ENCODE results near the gene PLEKHN1. TPM values are rescaled to one million over a fixed set of nuclear protein-coding genes. Genes with fewer than 3 reads are reported as not detected.
"Not testable (repeated sequence)": the region's sequence is repeated elsewhere in the genome, so short reads cannot be mapped to it uniquely, and the experiment has no call there.

PLEKHN1 gene
- total RNA-seq, 4 donors from 2014 or later, result 36.1 to 69.0 (median 48.4) TPM

GRCh38 chr1:992362-992761 lies 26.1 kb downstream of the PLEKHN1 start:
- DNase-seq (ENCODE audit: low spot score in 2 of 2), result no peak
- H3K36me3 ChIP-seq, result no peaks in the 10 kb centered on the region
- no peak for TF ChIP-seq POLR2AphosphoS5 (IDR thresholded peaks at IDR 0.05)
- TF ChIP-seq, protein P1, sequence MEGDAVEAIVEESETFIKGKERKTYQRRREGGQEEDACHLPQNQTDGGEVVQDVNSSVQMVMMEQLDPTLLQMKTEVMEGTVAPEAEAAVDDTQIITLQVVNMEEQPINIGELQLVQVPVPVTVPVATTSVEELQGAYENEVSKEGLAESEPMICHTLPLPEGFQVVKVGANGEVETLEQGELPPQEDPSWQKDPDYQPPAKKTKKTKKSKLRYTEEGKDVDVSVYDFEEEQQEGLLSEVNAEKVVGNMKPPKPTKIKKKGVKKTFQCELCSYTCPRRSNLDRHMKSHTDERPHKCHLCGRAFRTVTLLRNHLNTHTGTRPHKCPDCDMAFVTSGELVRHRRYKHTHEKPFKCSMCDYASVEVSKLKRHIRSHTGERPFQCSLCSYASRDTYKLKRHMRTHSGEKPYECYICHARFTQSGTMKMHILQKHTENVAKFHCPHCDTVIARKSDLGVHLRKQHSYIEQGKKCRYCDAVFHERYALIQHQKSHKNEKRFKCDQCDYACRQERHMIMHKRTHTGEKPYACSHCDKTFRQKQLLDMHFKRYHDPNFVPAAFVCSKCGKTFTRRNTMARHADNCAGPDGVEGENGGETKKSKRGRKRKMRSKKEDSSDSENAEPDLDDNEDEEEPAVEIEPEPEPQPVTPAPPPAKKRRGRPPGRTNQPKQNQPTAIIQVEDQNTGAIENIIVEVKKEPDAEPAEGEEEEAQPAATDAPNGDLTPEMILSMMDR (IDR thresholded peaks at IDR 0.05), result no peak
- no peak for TF ChIP-seq POLR2A (IDR thresholded peaks at IDR 0.05)
- TF ChIP-seq EP300 (IDR thresholded peaks at IDR 0.05), result no peak
- no peak overlapping the region for H3K27ac ChIP-seq
- H3K9me3 ChIP-seq, result no peaks in the 10 kb centered on the region
- WGBS, result 91% methylated on average over 7 of the region's 7 CpGs
- H3K4me1 ChIP-seq, result no peaks in the 10 kb centered on the region
- no peak overlapping the region for H3K4me3 ChIP-seq
- peaks cover 29% of the 10 kb centered on the region for H3K27me3 ChIP-seq

- peaks cover 38% of the 10 kb centered on the region for H3K27me3 ChIP-seq
- 65% methylated on average over 9 of the region's 15 CpGs for WGBS
Observed at GRCh38 chr1:993379-993995, 27.2 kb downstream of the PLEKHN1 start.

DNA sequence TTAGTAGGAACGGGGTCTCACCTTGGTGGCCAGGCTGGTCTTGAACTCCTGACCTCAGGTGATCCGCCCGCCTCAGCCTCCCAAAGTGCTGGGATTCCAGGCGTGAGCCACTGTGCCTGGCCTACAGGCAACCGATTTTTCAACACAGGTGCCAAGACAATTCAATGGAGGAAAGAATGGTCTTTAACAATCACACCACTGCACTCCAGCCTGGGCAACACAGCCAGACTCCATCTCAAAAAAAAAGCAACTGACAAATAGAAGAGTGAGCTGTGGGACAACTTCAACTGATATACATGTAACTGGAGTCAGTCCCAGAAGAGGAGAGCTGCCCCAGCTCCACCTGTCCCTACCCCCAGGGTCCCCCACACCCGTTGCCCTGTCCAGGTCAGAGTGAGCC lies 28.3 kb downstream of the PLEKHN1 start:
- Histone ChIP-seq H3K4me1 (peaks cover 21% of the 10 kb centered on the region), H3K27me3 (peaks cover 48% of the 10 kb centered on the region)
- DNase-seq (ENCODE audit: low spot score in 2 of 2); H3K36me3 ChIP-seq; H3K4me3 ChIP-seq; H3K9me3 ChIP-seq; H3K27ac ChIP-seq: not testable (repeated sequence)
- 88% methylated on average over 4 of the region's 6 CpGs for WGBS

More at GRCh38 chr1:993379-993995, 27.2 kb downstream of the PLEKHN1 start:
- Histone ChIP-seq H3K27ac (no peak overlapping the region), H3K9me3 (no peaks in the 10 kb centered on the region), H3K36me3 (no peaks in the 10 kb centered on the region), H3K4me1 (peaks cover 10% of the 10 kb centered on the region), H3K4me3 (no peak overlapping the region)
- no peak for TF ChIP-seq POLR2AphosphoS5 (IDR thresholded peaks at IDR 0.05)
- TF ChIP-seq EP300 (IDR thresholded peaks at IDR 0.05), result no peak
- TF ChIP-seq, protein P1 (IDR thresholded peaks at IDR 0.05), result no peak
- no peak for TF ChIP-seq POLR2A (IDR thresholded peaks at IDR 0.05)
- DNase-seq (ENCODE audit: low spot score in 2 of 2), result peak in 1 of 2 donors; percentile 75

GRCh38 chr1:995665-996633 lies 29.7 kb downstream of the PLEKHN1 start:
- Histone ChIP-seq H3K4me3 (no peak overlapping the region), H3K9me3 (no peaks in the 10 kb centered on the region), H3K36me3 (no peaks in the 10 kb centered on the region), H3K27ac (no peak overlapping the region), H3K27me3 (peaks cover 62% of the 10 kb centered on the region), H3K4me1 (peaks cover 35% of the 10 kb centered on the region)
- 35% methylated on average over 22 of the region's 30 CpGs for WGBS
- peak; percentile 61 to 72 for DNase-seq (ENCODE audit: low spot score in 2 of 2)
- TF ChIP-seq EP300 (IDR thresholded peaks at IDR 0.05) (no peak), POLR2AphosphoS5 (IDR thresholded peaks at IDR 0.05) (no peak), POLR2A (IDR thresholded peaks at IDR 0.05) (no peak)
- TF ChIP-seq, protein P1 (IDR thresholded peaks at IDR 0.05), result no peak

DNA sequence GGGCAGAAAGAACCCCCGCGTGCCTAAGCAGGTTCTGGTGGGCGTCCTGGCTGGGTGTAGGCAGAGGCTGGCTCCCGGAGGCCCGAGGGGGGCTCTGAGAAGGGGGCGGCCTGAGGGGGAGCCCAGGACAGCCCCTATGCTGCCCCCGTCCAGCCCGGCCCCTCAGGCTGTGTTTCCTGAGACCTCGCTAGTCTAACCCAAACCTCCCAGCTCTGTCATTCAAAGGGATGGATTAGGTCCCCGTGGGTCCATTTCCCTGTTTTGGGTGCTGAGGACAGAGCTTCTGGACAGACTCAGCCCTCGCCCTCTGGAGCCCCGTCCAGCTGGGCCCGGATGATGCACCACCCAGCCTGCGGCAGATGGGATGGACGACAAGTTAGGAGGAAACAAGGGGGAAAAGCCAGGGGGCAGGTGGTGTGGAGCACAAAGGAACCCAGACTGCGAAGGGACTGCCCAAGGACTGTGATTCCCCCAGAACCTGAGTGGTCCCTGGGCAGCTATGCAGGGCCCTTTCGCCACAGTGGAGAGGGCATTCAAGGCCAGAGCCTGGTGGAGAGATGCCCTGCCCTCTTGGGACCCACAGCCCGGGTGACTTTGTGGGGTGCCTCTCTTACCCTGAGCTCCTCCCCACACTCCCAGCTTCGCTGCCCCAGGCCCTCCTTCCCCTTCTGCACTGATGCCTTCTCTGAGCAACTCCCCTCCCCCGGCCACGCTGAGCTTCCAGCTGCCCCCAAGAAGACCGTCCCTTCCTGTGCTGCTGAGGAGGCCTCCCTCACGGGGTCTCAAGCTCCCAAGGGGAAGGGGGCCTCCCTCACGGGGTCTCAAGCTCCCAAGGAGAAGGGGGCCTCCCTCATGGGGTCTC lies 30.8 kb downstream of the PLEKHN1 start:
- no peak overlapping the region for H3K27ac ChIP-seq
- no peak overlapping the region for H3K4me3 ChIP-seq
- peaks cover 44% of the 10 kb centered on the region for H3K4me1 ChIP-seq
- TF ChIP-seq POLR2AphosphoS5 (IDR thresholded peaks at IDR 0.05), result no peak
- TF ChIP-seq EP300 (IDR thresholded peaks at IDR 0.05), result no peak
- no peak for TF ChIP-seq POLR2A (IDR thresholded peaks at IDR 0.05)
- TF ChIP-seq, protein P1 (IDR thresholded peaks at IDR 0.05), result no peak
- H3K36me3 ChIP-seq, result no peaks in the 10 kb centered on the region
- H3K27me3 ChIP-seq, result peaks cover 65% of the 10 kb centered on the region
- H3K9me3 ChIP-seq, result no peaks in the 10 kb centered on the region
- WGBS, result 62% methylated on average over 13 of the region's 24 CpGs
- peak; percentile 67 to 74 for DNase-seq (ENCODE audit: low spot score in 2 of 2)
